Liver (tissue), 9 donors: ENCODE results near the gene CSRNP2. TPM values are rescaled to one million over a fixed set of nuclear protein-coding genes. Genes with fewer than 3 reads are reported as not detected.

Source experiments
- DNase-seq: peaks from one replicate; pipeline ENCODE4 v3.0.0-alpha.2; 2017; ENCODE audit warnings: low spot score
- H3K27ac ChIP-seq, 2 donors: one replicate each; pipeline ENCODE4 v1.7.0; 2013; ENCODE audit warnings: inconsistent platforms in 2 of 2, low read length in 2 of 2, control low read depth in 1 of 2, low read depth in 1 of 2, mild to moderate bottlenecking in 1 of 2
- H3K27me3 ChIP-seq, 4 donors: one replicate each; pipeline versions ENCODE4 v1.6.1 to v1.7.0; 2013; ENCODE audit warnings: low read length in 3 of 4, inconsistent platforms in 1 of 4, mild to moderate bottlenecking in 1 of 4, moderate library complexity in 1 of 4; ENCODE audit not compliant: control insufficient read depth in 4 of 4, insufficient read depth in 4 of 4
- H3K36me3 ChIP-seq, 4 donors: one replicate each; pipeline versions ENCODE4 v1.6.1 to v1.7.0; 2013; ENCODE audit warnings: low read length in 3 of 4, mild to moderate bottlenecking in 3 of 4, low read depth in 1 of 4, moderate library complexity in 1 of 4; ENCODE audit not compliant: control insufficient read depth in 4 of 4, insufficient read depth in 3 of 4
- H3K4me1 ChIP-seq, 4 donors: one replicate each; pipeline versions ENCODE4 v1.6.1 to v1.7.0; 2013; ENCODE audit warnings: low read length in 3 of 4, mild to moderate bottlenecking in 3 of 4, moderate library complexity in 1 of 4; ENCODE audit not compliant: control insufficient read depth in 4 of 4, insufficient read depth in 4 of 4
- H3K4me3 ChIP-seq, 3 donors: one replicate each; pipeline versions ENCODE4 v1.6.1 to v1.7.0; 2013; ENCODE audit warnings: low read length in 3 of 3, control low read depth in 1 of 3, low read depth in 1 of 3, mild to moderate bottlenecking in 1 of 3
- H3K9ac ChIP-seq, 2 donors: one replicate each; pipeline ENCODE4 v1.7.0; 2013; ENCODE audit warnings: low read length in 2 of 2, mild to moderate bottlenecking in 2 of 2, moderate library complexity in 2 of 2, control low read depth in 1 of 2, low read depth in 1 of 2
- H3K9me3 ChIP-seq, 4 donors: one replicate each; pipeline versions ENCODE4 v1.6.1 to v1.7.0; 2013; ENCODE audit warnings: low read length in 3 of 4; ENCODE audit not compliant: control insufficient read depth in 4 of 4
- ATF3 ChIP-seq: IDR thresholded peaks from 2 replicates; pipeline ENCODE4 v1.6.1; 2016; ENCODE audit warnings: antibody characterized with exemption
- FOXA1 ChIP-seq: IDR thresholded peaks from 2 replicates; pipeline ENCODE4 v1.6.1; 2016; ENCODE audit warnings: antibody characterized with exemption
- FOXA2 ChIP-seq: IDR thresholded peaks from 2 replicates; pipeline ENCODE4 v1.6.1; 2016; ENCODE audit warnings: antibody characterized with exemption
- HNF4A ChIP-seq, 2 donors: conservative IDR thresholded peaks; 2 replicates each; pipeline ENCODE4 v1.6.1; 2016; ENCODE audit warnings: antibody characterized with exemption in 2 of 2, mild to moderate bottlenecking in 2 of 2
- HNF4G ChIP-seq: IDR thresholded peaks from 2 replicates; pipeline ENCODE4 v1.6.1; 2016; ENCODE audit warnings: antibody characterized with exemption
- MAX ChIP-seq: IDR thresholded peaks from 2 replicates; pipeline ENCODE4 v1.6.1; 2016; ENCODE audit warnings: antibody characterized with exemption
- NR2F2 ChIP-seq: IDR thresholded peaks from 2 replicates; pipeline ENCODE4 v1.6.1; 2016; ENCODE audit warnings: antibody characterized with exemption
- REST ChIP-seq: IDR thresholded peaks from 2 replicates; pipeline ENCODE4 v1.6.1; 2016; ENCODE audit warnings: antibody characterized with exemption, mild to moderate bottlenecking
- RXRA ChIP-seq, 2 donors: IDR thresholded peaks; 2 replicates each; pipeline ENCODE4 v1.6.1; 2017 to 2018; ENCODE audit warnings: antibody characterized with exemption in 2 of 2, mild to moderate bottlenecking in 1 of 2
- SP1 ChIP-seq: IDR thresholded peaks from 2 replicates; pipeline ENCODE4 v1.6.1; 2018; ENCODE audit warnings: antibody characterized with exemption, mild to moderate bottlenecking
- TAF1 ChIP-seq: conservative IDR thresholded peaks from 2 replicates; pipeline ENCODE4 v1.6.1; 2016; ENCODE audit warnings: antibody characterized with exemption, mild to moderate bottlenecking
- WGBS: extraction: QIAGEN DNeasy Blood & Tissue Kit; methylation state at CpG from one replicate; pipeline ENCODE4 v1.1.7; 2013; 5-methylcytosine and 5-hydroxymethylcytosine counted together
- polyA plus RNA-seq, 2 donors: library from polyadenylated mRNA; stranded (reverse) in 1 of 2; unstranded in 1 of 2; fragments of 200-250 nt in 1 of 2; fragments of >200 nt in 1 of 2; fragmentation: Nextera tagmentation in 1 of 2; extraction: Ambion mirVana in 1 of 2; gene quantifications; one replicate each; pipeline versions ENCODE4 v1.2.1 to v1.2.3, GENCODE V29; 2013 to 2015
- total RNA-seq, 2 donors: library from RNA; depleted of rRNA; stranded (reverse); fragments of >200 nt; gene quantifications; one replicate each; pipeline ENCODE4 v1.2.3, GENCODE V29; 2014
- TF ChIP-seq, protein P1 (sequence below): IDR thresholded peaks from 2 replicates; pipeline ENCODE4 v1.6.1; 2016; ENCODE audit warnings: antibody characterized with exemption
- donor health status: healthy.
- donor health status: healthy.
- donor health status: healthy.
- donor health status: healthy.
- donor health status: healthy.

The CSRNP2 gene
- total and polyA plus RNA-seq, 4 donors: 2.0 to 8.4 (median 3.9) TPM

- H3K27me3 ChIP-seq: no peaks in the 10 kb centered on the region
- WGBS: 95% methylated on average over 4 of the region's 4 CpGs
- DNase-seq: no peak
- no peak overlapping the region for H3K9ac ChIP-seq
- no peak for TF ChIP-seq SP1
- TF ChIP-seq, protein P1, sequence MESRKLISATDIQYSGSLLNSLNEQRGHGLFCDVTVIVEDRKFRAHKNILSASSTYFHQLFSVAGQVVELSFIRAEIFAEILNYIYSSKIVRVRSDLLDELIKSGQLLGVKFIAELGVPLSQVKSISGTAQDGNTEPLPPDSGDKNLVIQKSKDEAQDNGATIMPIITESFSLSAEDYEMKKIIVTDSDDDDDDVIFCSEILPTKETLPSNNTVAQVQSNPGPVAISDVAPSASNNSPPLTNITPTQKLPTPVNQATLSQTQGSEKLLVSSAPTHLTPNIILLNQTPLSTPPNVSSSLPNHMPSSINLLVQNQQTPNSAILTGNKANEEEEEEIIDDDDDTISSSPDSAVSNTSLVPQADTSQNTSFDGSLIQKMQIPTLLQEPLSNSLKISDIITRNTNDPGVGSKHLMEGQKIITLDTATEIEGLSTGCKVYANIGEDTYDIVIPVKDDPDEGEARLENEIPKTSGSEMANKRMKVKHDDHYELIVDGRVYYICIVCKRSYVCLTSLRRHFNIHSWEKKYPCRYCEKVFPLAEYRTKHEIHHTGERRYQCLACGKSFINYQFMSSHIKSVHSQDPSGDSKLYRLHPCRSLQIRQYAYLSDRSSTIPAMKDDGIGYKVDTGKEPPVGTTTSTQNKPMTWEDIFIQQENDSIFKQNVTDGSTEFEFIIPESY: no peak
- H3K36me3 ChIP-seq: no peaks in the 10 kb centered on the region
- H3K9me3 ChIP-seq: no peaks in the 10 kb centered on the region
- no peak overlapping the region for H3K27ac ChIP-seq
- H3K4me1 ChIP-seq: no peaks in the 10 kb centered on the region
- no peak overlapping the region for H3K4me3 ChIP-seq
Measured at GRCh38 chr12:51033457-51034089, 49.8 kb downstream of the CSRNP2 start.

DNA sequence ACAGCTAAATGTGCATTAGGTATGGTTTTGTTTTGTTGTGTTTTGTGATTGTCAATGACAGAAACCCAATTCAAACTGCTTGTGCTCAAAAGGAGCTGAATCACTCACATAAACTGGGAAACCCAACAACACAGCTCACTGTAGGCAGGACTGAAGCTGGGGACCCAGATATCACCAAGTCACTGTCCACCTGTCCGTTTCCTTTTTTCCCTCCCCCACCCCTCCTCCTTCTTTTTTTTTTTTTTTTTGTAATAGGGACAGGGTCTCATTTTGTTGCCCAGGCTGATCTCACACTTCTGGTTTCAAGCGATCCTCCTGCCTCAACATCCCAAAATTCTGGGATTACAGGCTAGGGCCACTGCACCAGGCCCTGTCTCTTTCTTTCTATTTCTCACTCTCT, 50.3 kb downstream of the CSRNP2 start:
- Histone ChIP-seq H3K9me3 (no peaks in the 10 kb centered on the region), H3K4me3 (no peak overlapping the region), H3K4me1 (no peaks in the 10 kb centered on the region), H3K9ac (no peak overlapping the region), H3K27ac (no peak overlapping the region), H3K27me3 (no peaks in the 10 kb centered on the region), H3K36me3 (no peaks in the 10 kb centered on the region)
- 92% methylated on average over 2 of the region's 2 CpGs for WGBS
- TF ChIP-seq ATF3: no peak
- TF ChIP-seq FOXA2: no peak
- TF ChIP-seq MAX: no peak
- no peak for TF ChIP-seq TAF1
- TF ChIP-seq HNF4G: no peak
- TF ChIP-seq FOXA1: no peak
- no peak for TF ChIP-seq REST
- TF ChIP-seq RXRA (IDR thresholded peaks at IDR 0.05): no peak
- no peak for DNase-seq

GRCh38 chr12:51028813-51029150, 54.6 kb downstream of the CSRNP2 start:
- Histone ChIP-seq H3K27ac (no peak overlapping the region), H3K27me3 (no peaks in the 10 kb centered on the region), H3K9me3 (no peaks in the 10 kb centered on the region), H3K4me1 (peaks cover 0 to 13% (median 1%) of the 10 kb centered on the region in 4 donors), H3K36me3 (no peaks in the 10 kb centered on the region), H3K4me3 (no peak overlapping the region), H3K9ac (no peak overlapping the region)
- TF ChIP-seq HNF4A (conservative IDR thresholded peaks at IDR 0.05) (peak in 1 of 2 donors; percentile 10), NR2F2 (no peak), TAF1 (no peak)
- TF ChIP-seq, protein P1: no peak
- DNase-seq: no peak
- 53% methylated on average over 5 of the region's 5 CpGs for WGBS
